ENCODE data around the gene TARS1.
"Not testable (repeated sequence)": the region's sequence is repeated elsewhere in the genome, so short reads cannot be mapped to it uniquely, and the experiment has no call there.

The TARS1 gene

DNA sequence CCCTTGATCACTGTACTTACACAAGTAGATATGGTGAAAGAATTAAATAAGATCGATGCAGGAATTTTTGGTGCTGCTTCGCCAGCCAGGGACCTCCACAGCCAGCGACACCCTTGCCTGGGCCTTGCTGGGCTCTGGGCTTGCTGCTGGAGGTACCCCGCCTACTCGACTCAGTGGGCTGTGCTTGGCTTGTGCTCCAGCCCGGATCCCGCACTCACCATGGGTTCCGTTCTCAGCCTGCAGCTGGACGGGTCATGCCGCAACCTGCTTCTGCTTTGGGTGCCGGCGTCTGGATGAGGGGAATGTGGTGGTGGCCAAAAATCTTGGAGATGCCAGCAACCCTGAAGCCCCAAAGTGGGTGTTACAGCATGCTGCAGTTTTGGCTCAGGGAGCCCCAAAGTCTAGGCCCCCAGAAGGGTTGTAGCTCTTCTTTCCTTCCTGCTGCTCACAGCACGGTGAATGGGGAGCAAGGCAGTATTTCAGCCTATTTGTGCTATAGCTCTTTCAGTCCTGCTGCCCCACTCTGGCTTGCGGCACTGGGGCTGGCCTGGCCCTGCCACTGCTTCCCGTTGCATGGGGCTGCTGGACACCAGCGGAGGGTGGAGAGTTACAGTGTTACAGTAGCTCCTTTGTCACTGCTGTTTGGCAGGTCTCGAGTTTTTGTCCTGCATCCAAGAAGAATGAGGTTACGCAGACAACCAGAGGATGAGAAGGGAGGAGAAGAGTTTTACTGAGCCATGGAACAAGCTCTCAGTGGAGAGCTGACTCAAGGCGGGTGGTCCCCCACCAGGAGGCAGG, 48.0 kb downstream of the TARS1 start:
- DNase-seq (ENCODE audit: low read depth in 2 of 2) = no peak

DNA sequence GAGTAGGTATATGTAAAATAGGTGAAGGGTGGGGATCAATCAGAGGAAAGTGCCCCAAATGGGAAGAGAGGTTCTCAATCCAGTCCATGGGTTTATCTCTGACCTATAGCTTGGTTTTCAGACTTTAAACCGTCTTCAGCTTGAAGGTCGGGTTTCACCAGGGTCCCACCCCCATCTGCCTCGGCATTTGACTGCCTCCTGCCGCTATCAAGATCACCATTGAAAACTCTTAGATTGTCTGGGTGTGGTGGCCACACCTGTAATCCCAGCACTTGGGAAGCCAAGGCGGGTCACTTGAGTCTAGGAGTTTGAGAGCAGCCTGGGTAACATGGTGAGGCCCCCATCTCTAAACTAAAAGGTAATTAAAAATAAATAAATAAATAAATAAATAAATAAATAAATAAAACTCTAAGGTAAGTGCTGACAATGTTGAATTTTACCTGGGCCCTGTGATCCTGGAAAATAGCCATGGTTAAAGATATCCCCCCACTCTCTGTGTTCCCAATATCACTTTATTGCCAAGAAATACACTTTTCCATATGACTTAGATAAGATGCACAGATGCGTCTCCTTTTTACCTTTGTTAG, 48.8 kb downstream of the TARS1 start:
- DNase-seq (ENCODE audit: low read depth in 2 of 2) = no peak

DNA sequence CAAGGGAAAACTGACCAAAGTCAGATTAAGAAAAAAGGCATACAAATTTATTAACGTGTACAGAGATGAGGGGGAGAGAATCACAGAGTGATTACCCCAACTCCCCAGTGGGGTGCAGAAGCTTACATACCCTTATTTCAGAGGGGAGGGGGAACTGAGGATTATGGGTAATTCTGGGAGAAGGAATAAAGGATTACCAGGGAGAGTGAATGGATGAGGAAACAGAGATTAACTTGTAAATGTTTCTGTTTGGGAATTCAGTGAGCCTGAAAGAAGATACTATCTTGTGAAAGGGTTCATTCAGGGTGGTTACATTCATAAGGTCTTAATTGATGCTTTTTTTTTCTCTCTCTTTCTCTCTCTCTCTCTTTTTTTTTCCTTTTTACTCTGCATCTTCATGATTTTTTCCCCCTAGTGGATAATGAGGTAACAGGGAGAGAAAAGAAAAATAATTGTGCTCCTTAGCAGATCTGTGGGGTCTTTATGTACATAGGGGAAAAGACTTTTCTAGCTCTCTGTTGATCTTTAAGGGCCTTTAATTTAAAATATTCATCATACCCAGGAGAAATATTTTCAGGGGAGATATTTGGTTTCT, 49.4 kb downstream of the TARS1 start:
- DNase-seq (ENCODE audit: low read depth in 2 of 2) = no peak

DNA sequence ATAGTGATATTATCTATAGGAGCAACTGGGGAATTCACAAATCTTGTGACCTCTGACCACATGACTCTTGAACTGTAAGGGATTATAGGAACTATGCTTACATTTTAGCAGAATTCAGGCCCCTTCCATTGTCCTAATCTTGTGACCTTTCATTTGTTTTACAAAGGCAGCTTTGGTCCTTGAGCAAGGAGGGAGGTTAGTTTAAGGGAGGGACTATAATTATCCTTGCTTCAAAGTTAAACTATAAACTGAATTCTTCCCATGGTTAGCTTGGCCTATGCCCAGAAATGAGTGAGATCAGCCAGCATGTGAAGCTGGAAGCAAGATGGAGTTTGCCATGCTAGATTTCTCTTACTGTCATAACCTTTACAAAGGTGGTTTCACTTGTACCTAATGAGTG, 51.2 kb downstream of the TARS1 start:
- no peak for DNase-seq (ENCODE audit: low read depth in 2 of 2)

DNA sequence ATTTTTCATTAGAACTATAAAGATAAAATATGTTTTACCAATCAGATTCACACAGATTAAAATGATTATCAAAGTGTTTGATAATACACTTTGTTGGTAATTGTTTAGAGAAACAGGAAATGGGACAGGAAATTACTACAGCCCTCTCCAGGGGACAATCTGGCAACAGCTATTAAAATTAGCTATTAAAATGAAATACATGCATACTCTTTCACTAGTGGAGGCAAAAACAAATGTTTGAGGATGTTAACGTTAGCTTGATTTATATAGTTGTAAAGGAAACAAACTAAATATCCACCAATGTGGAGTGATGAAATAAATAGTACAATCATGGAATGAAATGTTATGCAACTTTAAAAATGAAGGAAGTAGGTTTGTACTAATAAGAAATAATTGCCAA, 53.7 kb downstream of the TARS1 start:
- DNase-seq (ENCODE audit: low read depth in 2 of 2) = no peak

DNA sequence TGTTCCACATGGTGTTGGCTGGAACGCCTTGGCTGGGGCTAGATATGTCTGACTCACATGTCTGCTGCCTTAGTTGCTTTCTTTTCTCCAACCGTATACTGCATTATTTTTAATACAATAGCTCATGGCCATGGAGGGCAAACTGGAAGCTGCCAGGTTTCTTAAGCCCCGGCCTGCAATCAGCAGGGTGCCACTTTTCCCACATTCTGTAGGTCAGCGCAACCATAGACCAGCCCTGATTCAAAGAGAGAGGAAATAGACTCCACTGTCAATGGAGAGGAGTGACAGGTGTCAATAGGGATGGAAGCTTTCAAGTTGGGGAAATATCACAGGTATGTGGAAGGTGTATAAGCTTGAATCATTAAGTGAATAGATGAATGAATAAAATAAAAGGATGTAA, 60.5 kb downstream of the TARS1 start:
- DNase-seq (ENCODE audit: low read depth in 2 of 2) = no peak

DNA sequence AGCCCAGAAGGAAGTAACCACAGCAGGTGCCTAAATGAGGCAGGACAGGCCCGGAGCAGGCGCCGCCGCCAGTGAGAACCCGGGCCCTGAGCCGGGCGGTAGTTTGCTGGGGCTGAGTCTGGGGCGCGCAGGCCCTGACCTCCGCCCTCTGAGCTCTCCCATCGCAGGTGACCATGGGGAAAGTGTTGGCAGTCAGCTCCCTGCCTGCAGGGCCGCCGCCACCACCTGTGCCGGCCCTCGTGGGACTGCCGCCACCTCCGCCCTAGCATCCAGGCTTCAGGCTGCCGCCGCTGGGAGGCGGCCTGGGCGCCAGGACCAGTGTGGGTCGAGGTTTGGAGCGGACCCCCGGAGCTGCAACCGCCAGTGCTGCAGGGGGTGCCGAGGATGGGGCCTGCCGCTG, 61.1 kb downstream of the TARS1 start:
- no peak for DNase-seq (ENCODE audit: low read depth in 2 of 2)

DNA sequence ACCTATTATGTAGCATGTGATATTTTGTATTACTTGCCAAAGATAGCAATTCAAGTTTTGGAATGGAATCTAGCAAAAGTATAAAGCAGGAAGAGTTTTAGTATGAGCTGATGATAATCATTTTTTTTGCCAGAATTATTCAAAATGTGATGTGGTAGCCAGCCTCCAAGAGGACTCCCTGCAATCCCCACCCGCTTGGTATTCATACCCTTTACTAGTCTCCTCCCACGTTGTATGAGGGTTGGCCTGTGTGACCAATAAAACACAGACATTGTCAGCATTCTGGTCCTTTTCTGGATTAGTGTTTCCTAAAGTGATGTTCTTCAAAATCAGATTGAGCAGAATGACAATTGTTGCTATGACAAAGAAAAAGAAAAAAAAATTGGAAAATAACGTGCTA, 63.8 kb downstream of the TARS1 start:
- DNase-seq (ENCODE audit: low read depth in 2 of 2) = no peak

DNA sequence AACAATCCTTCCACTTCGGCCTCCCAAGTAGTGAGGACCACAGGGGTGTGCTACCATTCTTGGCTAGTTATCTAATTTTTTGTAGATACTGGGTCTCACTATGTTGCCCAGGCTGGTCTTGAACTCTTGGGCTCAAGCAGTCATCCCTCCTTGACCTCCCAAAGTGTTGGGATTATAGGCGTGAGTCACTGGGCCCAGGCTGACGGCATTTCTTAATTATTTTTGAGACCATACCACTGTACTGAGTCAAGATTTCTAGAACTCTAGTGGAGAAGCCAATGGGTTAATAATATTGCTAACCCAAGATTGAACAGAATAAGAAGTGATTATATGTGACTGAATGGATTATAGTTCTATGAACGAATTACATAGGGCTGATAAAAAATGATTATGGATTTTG, 66.7 kb downstream of the TARS1 start:
- no peak for DNase-seq (ENCODE audit: low read depth in 2 of 2)

DNA sequence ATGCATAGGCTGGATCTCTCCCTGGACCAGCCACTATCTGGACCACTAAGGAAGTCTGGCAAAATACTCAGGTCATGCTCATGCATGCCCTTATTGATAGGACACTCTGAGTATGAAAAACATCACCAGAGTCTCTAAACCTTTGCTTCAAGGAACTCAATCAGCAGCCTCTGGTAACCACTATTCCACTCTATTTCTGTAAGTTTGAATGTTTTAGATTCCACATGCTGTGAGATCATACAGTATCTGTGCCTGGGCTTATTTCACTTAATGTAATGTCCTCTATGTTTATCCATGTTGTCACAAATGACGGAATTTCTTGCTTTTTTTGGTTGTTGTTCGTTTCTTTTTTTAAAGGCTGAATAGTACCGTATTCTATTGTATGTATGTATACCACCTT, 68.3 kb downstream of the TARS1 start:
- no peak for DNase-seq (ENCODE audit: low read depth in 2 of 2)

DNA sequence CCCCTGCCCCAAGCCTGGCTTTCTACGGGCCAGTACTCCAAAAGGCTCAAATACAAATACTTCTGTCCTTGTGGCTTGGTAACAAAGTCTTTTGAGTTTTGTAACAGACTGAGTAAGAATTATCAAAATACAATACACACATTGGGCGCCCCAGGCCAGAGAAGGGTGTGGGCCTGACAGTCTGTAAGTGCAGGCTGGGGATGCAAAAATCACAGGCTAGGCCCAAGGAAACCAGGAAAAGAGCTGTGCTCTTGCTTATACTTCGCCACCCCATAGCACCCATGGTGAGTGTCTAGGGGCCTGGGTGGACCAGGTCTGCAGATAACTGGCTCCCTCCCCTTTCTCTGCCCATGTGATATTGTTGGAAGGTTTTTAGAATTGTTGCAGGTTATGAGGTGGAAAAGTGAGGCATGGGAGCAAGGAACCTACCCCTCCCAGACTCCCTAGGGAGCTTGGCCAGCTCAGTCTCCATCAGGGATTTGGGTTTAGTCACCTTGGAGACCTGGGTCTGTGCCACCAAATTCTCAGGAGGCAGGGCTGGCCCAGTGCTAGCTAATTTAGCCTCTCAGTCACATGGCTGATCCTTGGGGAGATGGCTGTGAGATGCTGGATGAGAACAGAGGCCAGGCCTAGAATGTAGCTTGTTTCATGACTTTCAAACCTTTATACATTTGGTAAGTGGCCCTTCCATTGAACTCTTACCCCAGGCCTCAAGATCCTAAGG, 72.9 kb downstream of the TARS1 start:
- DNase-seq (ENCODE audit: low read depth in 2 of 2) = no peak

DNA sequence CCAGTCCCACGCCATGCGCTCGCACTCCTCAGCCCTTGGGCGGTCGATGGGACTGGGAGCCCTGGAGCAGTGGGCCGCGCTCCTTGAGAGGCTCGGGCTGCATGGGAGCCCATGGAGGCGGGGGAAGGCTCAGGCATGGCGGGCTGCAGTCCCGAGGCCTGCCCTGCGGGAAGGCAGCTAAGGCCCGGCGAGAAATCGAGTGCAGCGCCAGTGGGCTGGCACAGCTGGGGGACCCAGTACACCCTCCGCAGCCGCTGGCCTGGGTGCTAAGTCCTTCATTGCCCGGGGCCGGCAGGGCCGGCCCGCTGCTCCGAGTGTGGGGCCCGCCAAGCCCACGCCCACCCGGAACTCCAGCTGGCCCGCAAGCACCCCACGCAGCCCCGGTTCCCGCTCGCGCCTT, 74.6 kb downstream of the TARS1 start:
- not testable (repeated sequence) for DNase-seq (ENCODE audit: low read depth in 2 of 2)

DNA sequence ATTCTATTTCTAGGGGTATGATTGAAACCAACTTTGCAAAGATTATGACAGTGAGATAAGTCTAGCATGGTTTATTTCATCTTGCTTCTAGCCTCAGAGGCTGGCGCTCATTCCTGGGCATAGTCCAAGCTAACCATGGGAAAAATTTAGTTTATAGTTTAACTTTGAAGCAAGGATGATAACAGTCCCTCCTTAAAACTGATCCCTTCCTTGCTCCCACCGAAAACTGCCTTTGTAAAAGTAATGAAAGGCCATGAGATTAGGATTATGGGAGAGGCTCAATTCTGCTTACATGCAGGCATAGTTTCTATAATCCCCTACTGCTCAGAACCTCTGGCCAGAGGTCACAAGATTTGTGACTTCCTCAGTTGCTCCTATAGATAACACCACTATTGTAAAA, 75.7 kb downstream of the TARS1 start:
- DNase-seq (ENCODE audit: low read depth in 2 of 2) = no peak

Measured in stimulated activated CD8-positive, alpha-beta memory T cell treated with anti-CD3 and anti-CD28 coated beads, Interleukin-15, amount 100 ng/mL, for 48 hours (primary cell).